Effector memory CD8-positive, alpha-beta T cell (primary cell): ENCODE measurements around the gene SLCO6A1.

Source experiments
- ATAC-seq: fragments of 150-1000 bp; cut with Tn5 transposase; replicated peaks from 2 replicates; pipeline ENCODE4 v1.10.0; 2021; ENCODE audit warnings: mild to moderate bottlenecking, moderate library complexity
- DNase-seq, 3 experiments: peaks; one replicate each; pipeline ENCODE4 v3.0.0; 2021
- H3K27ac Mint-ChIP-seq, 2 donors: one replicate each; pipeline ENCODE4 v1.8.0; 2022; ENCODE audit warnings: mild to moderate bottlenecking in 2 of 2, mixed read lengths in 2 of 2, moderate library complexity in 2 of 2
- H3K27me3 Mint-ChIP-seq, 2 donors: one replicate each; pipeline ENCODE4 v1.8.0; 2022; ENCODE audit warnings: mixed read lengths in 2 of 2
- H3K36me3 Mint-ChIP-seq: one replicate; pipeline ENCODE4 v1.8.0; 2022; ENCODE audit warnings: mild to moderate bottlenecking, moderate library complexity, mixed read lengths; ENCODE audit not compliant: insufficient read depth
- H3K4me1 Mint-ChIP-seq, 2 donors: one replicate each; pipeline ENCODE4 v1.8.0; 2022; ENCODE audit warnings: low read depth in 2 of 2, mixed read lengths in 2 of 2
- H3K4me3 Mint-ChIP-seq, 2 donors: one replicate each; pipeline ENCODE4 v1.8.0; 2022; ENCODE audit warnings: mild to moderate bottlenecking in 2 of 2, mixed read lengths in 2 of 2, moderate library complexity in 2 of 2
- H3K9me3 Mint-ChIP-seq, 2 donors: one replicate each; pipeline ENCODE4 v1.8.0; 2022; ENCODE audit warnings: mixed read lengths in 2 of 2

The SLCO6A1 gene

DNA sequence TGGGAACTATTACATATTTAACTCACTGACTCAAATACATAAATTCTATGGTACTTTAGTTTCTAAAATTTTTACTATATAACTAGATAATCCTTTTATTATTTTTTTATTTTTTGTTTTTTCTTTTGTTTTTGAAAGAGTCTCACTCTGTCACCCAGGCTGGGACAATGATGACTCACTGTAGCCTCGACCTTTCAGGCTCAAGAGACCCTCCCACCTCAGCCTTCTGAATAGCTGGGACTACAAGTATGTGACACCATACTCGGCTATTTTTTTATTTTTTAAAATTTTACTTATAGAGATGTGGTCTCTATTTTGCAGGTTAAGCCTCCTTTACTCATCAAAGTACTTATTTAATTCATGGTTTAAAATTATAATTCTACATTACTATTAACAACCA lies 110.6 kb downstream of the SLCO6A1 start:
- Mint-ChIP-seq H3K9me3 (peaks cover 4 to 11% of the 10 kb centered on the region in 2 donors), H3K27me3 (peaks cover 0 to 5% of the 10 kb centered on the region in 2 donors), H3K4me1 (no peaks in the 10 kb centered on the region), H3K4me3 (no peak overlapping the region), H3K36me3 (no peaks in the 10 kb centered on the region), H3K27ac (no peak overlapping the region)
- DNase-seq (no peak), ATAC-seq (no peak)

- Mint-ChIP-seq H3K4me3 (no peak overlapping the region), H3K4me1 (no peaks in the 10 kb centered on the region), H3K27me3 (no peaks in the 10 kb centered on the region), H3K36me3 (no peaks in the 10 kb centered on the region), H3K9me3 (peaks cover 7 to 11% of the 10 kb centered on the region in 2 donors), H3K27ac (no peak overlapping the region)
- DNase-seq (no peak), ATAC-seq (no peak)
These were observed 113.4 kb downstream of the SLCO6A1 start for GRCh38 chr5:102385365-102385764.

GRCh38 chr5:102380174-102380573 lies 118.6 kb downstream of the SLCO6A1 start:
- Mint-ChIP-seq H3K27me3 (no peaks in the 10 kb centered on the region), H3K4me1 (no peaks in the 10 kb centered on the region), H3K36me3 (no peaks in the 10 kb centered on the region), H3K9me3 (peaks cover 2 to 5% of the 10 kb centered on the region in 2 donors), H3K4me3 (no peak overlapping the region), H3K27ac (no peak overlapping the region)
- no peak for DNase-seq
- ATAC-seq, result no peak

DNA sequence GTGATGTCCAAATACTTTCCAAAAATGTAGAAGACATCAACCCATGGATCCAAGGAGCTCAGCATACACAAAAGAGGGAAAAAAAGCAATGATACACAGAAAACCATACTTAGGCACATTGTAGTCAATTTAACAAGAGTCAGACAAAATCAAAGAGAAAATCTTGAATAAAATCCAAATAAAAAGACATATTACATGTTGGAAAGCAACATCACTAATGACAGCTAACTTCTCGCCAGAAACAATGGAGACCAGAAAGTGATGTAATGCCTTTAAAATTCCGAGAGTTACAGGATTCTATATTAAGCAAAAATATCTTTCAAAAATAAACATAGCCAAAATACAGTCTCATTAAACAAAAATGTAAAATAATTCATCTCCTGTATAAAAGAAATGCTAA lies 122.9 kb downstream of the SLCO6A1 start:
- Mint-ChIP-seq H3K4me3 (no peak overlapping the region), H3K27me3 (no peaks in the 10 kb centered on the region), H3K36me3 (no peaks in the 10 kb centered on the region), H3K27ac (no peak overlapping the region), H3K4me1 (no peaks in the 10 kb centered on the region), H3K9me3 (no peaks in the 10 kb centered on the region)
- DNase-seq, result no peak
- ATAC-seq, result no peak

DNA sequence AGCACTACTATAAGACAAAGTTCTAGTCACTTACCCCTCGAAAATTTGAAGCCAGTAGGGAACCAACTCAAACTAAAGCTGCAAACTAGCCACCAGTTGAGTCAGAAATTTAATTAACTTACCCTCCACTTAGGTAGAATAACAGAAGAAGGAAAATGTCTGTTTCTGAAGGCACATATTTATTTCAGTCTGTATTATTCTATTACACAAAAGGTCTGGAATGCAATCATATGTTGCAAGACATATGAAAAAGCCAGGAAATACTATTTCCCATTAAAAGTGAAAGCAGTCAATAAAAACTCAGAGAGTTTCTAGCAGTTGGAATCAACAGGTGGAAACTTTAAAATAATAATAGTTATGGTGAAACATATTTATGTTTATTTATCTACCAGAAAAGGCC lies 123.5 kb downstream of the SLCO6A1 start:
- DNase-seq, result no peak
- H3K4me3 Mint-ChIP-seq, result no peak overlapping the region
- no peaks in the 10 kb centered on the region for H3K36me3 Mint-ChIP-seq
- H3K27me3 Mint-ChIP-seq, result no peaks in the 10 kb centered on the region
- no peak for ATAC-seq
- no peak overlapping the region for H3K27ac Mint-ChIP-seq
- H3K9me3 Mint-ChIP-seq, result no peaks in the 10 kb centered on the region
- H3K4me1 Mint-ChIP-seq, result no peaks in the 10 kb centered on the region

DNA sequence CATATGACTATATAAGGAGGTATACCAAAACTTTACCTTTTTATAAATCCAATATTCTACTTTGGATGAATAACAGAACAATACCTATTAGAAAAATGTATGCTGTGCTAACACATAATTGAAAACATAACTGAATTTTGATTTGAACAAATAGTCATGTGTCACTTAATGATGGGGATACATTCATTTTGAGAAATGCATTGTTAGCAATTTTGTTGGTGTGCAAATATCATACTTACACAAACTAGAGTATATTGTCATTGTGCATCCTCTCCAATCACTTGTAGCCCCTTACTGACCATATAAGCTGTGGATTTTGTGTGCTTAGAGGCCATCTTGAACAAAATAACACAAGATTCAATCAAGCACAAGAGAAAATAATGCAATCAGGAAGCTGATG lies 130.4 kb downstream of the SLCO6A1 start:
- DNase-seq (no peak), ATAC-seq (no peak)
- H3K36me3 Mint-ChIP-seq, result no peaks in the 10 kb centered on the region
- H3K27ac Mint-ChIP-seq, result no peak overlapping the region
- no peaks in the 10 kb centered on the region for H3K4me1 Mint-ChIP-seq
- H3K4me3 Mint-ChIP-seq, result no peak overlapping the region
- no peaks in the 10 kb centered on the region for H3K9me3 Mint-ChIP-seq
- H3K27me3 Mint-ChIP-seq, result no peaks in the 10 kb centered on the region

DNA sequence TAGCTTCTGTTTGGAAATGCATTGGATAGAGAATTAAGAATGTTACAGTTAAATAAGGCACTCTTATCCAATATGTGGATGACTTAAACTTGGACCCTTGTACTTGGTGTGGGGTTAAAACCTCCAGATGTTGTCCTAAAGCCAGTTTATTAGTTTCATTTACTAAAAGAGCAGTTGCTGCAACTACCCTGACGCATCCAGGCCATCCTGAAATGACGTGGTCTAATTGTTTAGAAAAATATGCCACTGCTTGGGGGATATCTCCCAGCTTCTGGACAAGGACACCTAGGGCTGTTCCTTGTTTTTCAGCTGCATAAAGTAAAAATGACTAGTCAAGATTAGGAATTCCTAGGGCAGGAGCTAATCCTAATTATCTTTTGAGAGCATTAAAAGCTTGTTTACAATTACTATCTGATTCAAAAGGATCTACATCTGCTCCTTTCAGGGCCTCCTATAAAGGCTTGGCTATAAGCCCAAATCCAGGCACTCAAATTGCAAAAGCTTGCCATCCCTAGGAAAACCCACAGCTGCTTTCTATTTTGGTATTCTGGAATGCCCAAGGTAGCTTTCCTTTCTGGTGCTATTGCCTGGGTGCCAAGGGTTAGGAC lies 157.0 kb downstream of the SLCO6A1 start:
- ATAC-seq, result no peak
- Mint-ChIP-seq H3K36me3 (no peaks in the 10 kb centered on the region), H3K4me3 (no peak overlapping the region), H3K9me3 (no peaks in the 10 kb centered on the region), H3K4me1 (no peaks in the 10 kb centered on the region), H3K27ac (no peak overlapping the region), H3K27me3 (peaks cover 9 to 16% of the 10 kb centered on the region in 2 donors)
- no peak for DNase-seq

- ATAC-seq (no peak), DNase-seq (no peak)
- no peaks in the 10 kb centered on the region for H3K9me3 Mint-ChIP-seq
- no peak overlapping the region for H3K27ac Mint-ChIP-seq
- peaks cover 0 to 16% of the 10 kb centered on the region in 2 donors for H3K27me3 Mint-ChIP-seq
- H3K4me3 Mint-ChIP-seq, result no peak overlapping the region
- no peaks in the 10 kb centered on the region for H3K36me3 Mint-ChIP-seq
- H3K4me1 Mint-ChIP-seq, result no peaks in the 10 kb centered on the region
These were observed 174.1 kb downstream of the SLCO6A1 start for GRCh38 chr5:102324714-102325113.
